Measurements from ENCODE around the gene NSDHL. TPM values are rescaled to one million over a fixed set of nuclear protein-coding genes. Genes with fewer than 3 reads are reported as not detected.

NSDHL gene
- total and polyA plus RNA-seq, 2 donors from 2014 or later = 14.3 to 30.9 TPM

- Histone ChIP-seq H3K9me3 (ENCODE audit: control insufficient read depth in 2 of 3, insufficient read depth in 1 of 3, low read length in 3 of 3) (no peaks in the 10 kb centered on the region), H3K27me3 (ENCODE audit: control insufficient read depth, insufficient read depth, low read length) (no peaks in the 10 kb centered on the region)
- TF ChIP-seq, protein P1, sequence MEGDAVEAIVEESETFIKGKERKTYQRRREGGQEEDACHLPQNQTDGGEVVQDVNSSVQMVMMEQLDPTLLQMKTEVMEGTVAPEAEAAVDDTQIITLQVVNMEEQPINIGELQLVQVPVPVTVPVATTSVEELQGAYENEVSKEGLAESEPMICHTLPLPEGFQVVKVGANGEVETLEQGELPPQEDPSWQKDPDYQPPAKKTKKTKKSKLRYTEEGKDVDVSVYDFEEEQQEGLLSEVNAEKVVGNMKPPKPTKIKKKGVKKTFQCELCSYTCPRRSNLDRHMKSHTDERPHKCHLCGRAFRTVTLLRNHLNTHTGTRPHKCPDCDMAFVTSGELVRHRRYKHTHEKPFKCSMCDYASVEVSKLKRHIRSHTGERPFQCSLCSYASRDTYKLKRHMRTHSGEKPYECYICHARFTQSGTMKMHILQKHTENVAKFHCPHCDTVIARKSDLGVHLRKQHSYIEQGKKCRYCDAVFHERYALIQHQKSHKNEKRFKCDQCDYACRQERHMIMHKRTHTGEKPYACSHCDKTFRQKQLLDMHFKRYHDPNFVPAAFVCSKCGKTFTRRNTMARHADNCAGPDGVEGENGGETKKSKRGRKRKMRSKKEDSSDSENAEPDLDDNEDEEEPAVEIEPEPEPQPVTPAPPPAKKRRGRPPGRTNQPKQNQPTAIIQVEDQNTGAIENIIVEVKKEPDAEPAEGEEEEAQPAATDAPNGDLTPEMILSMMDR (IDR thresholded peaks at IDR 0.05; ENCODE audit: borderline replicate concordance, extremely low read depth, insufficient read depth) = no peak
These were observed 70.1 kb downstream of the NSDHL start for GRCh38 chrX:152900937-152901445.

GRCh38 chrX:152901816-152902501, 71.1 kb downstream of the NSDHL start:
- no peak overlapping the region for H3K4me3 ChIP-seq (ENCODE audit: low read length in 3 of 3)
- FAIRE-seq = no peak
- no peak overlapping the region for H3K27ac ChIP-seq (ENCODE audit: low read depth in 2 of 2, low read length in 2 of 2)
- intact Hi-C loops (cut with DNase I) = no loop called here
- no peaks in the 10 kb centered on the region for H3K36me3 ChIP-seq (ENCODE audit: control insufficient read depth in 2 of 3, insufficient read depth in 3 of 3, low read length in 3 of 3)
- peaks cover 0 to 2% (median 0%) of the 10 kb centered on the region in 3 donors for H3K4me1 ChIP-seq (ENCODE audit: control insufficient read depth in 2 of 3, insufficient read depth in 2 of 3, low read depth in 1 of 3, low read length in 3 of 3)
- no peak overlapping the region for H3K9ac ChIP-seq (ENCODE audit: low read length in 3 of 3)
- H3K9me3 ChIP-seq (ENCODE audit: control insufficient read depth in 2 of 3, insufficient read depth in 1 of 3, low read length in 3 of 3) = no peaks in the 10 kb centered on the region
- TF ChIP-seq, protein P1 (IDR thresholded peaks at IDR 0.05; ENCODE audit: borderline replicate concordance, extremely low read depth, insufficient read depth) = no peak
- peak in 2 of 5 donors; percentile 30 to 54 for DNase-seq
- H3K27me3 ChIP-seq (ENCODE audit: control insufficient read depth, insufficient read depth, low read length) = no peaks in the 10 kb centered on the region

More at GRCh38 chrX:152900937-152901445, 70.1 kb downstream of the NSDHL start:
- Histone ChIP-seq H3K9ac (ENCODE audit: low read length in 3 of 3) (no peak overlapping the region), H3K4me3 (ENCODE audit: low read length in 3 of 3) (no peak overlapping the region), H3K27ac (ENCODE audit: low read depth in 2 of 2, low read length in 2 of 2) (no peak overlapping the region), H3K4me1 (ENCODE audit: control insufficient read depth in 2 of 3, insufficient read depth in 2 of 3, low read depth in 1 of 3, low read length in 3 of 3) (peaks cover 0 to 2% (median 0%) of the 10 kb centered on the region in 3 donors), H3K36me3 (ENCODE audit: control insufficient read depth in 2 of 3, insufficient read depth in 3 of 3, low read length in 3 of 3) (no peaks in the 10 kb centered on the region)
- intact Hi-C loops (cut with DNase I) = no loop called here
- no peak for FAIRE-seq
- peak in 1 of 5 donors; percentile 29 for DNase-seq

DNA sequence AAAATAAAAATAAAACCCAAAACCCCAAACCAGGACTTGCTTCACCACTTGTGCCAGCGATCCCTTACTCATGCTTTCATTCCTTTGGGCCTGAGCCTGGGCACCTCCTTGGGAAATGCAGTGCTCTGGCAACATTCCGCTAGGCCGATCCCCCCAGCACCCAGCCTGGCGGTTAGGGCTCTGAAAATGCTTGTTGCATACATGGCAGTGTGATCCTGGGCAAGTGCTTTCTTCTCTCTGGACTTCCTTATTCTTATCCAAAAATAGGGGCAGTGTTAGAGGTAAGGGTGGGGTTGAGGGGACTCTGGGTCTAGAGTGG, 71.6 kb downstream of the NSDHL start:
- FAIRE-seq (no peak), DNase-seq (peak in 1 of 5 donors; percentile 25)
- H3K27ac ChIP-seq (ENCODE audit: low read depth in 2 of 2, low read length in 2 of 2) = no peak overlapping the region
- H3K9me3 ChIP-seq (ENCODE audit: control insufficient read depth in 2 of 3, insufficient read depth in 1 of 3, low read length in 3 of 3) = no peaks in the 10 kb centered on the region
- no peaks in the 10 kb centered on the region for H3K27me3 ChIP-seq (ENCODE audit: control insufficient read depth, insufficient read depth, low read length)
- H3K4me3 ChIP-seq (ENCODE audit: low read length in 3 of 3) = no peak overlapping the region
- intact Hi-C loops (cut with DNase I) = no loop called here
- no peaks in the 10 kb centered on the region for H3K36me3 ChIP-seq (ENCODE audit: control insufficient read depth in 2 of 3, insufficient read depth in 3 of 3, low read length in 3 of 3)
- TF ChIP-seq, protein P1 (IDR thresholded peaks at IDR 0.05; ENCODE audit: borderline replicate concordance, extremely low read depth, insufficient read depth) = no peak
- H3K4me1 ChIP-seq (ENCODE audit: control insufficient read depth in 2 of 3, insufficient read depth in 2 of 3, low read depth in 1 of 3, low read length in 3 of 3) = peaks cover 0 to 2% (median 0%) of the 10 kb centered on the region in 3 donors
- no peak overlapping the region for H3K9ac ChIP-seq (ENCODE audit: low read length in 3 of 3)

Measured in kidney (tissue), 14 donors.